T follicular helper cell (primary cell): ENCODE measurements around the gene BPIFB4.
"Not testable (repeated sequence)": the region's sequence is repeated elsewhere in the genome, so short reads cannot be mapped to it uniquely, and the experiment has no call there.

Experiments used
- DNase-seq: peaks from one replicate; pipeline ENCODE4 v3.0.0-alpha.2; 2020; ENCODE audit warnings: low read depth

BPIFB4 gene

DNA sequence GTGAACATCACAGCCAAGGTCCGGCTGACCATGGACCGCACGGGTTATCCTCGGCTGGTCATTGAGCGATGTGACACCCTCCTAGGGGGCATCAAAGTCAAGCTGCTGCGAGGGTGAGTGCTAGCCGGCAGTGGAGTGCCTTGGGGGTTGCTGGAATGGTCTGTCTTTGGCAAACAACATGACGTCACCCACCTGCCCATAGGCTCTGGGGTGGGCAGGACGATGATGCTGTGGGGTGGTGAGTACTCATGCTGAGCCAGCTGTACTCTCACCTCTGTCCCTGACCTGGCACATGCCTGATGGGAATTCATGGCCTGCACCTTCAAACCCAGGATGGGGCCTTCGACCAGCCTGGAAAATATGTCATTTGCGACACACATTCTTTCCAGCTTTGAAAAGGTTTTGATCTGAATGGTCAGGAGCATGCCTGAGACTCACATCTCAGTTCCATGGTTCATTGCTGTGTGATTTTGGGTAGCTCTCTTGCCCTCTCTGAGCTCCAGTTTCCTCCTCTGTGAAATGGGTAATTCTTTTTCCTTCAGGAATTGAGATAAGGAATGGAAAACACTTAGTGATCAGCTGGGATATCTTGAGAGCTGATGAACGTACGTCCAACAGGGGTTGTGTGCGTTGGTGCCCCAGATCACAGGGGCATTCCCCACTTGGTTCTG is 6.7 kb downstream of the BPIFB4 start:
- no peak for DNase-seq

DNA sequence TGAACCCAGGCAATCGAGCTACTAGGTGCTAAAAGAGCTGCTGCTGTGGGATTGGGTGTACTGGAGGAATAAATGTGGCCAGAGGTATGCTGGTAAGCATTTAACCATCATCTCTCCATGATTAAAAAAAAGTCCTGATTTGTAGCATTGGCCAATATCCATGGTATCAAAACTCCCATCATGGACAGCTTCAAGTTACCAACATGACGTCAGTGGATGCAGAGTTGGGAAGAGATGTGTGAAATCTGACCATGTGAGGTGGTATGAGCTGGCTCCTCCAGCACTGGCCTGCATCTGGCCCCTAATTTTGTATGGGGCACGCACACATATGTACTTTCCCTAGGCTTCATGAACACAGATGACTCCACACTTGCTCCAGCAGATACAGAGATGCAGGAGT is 11.7 kb downstream of the BPIFB4 start:
- no peak for DNase-seq

DNA sequence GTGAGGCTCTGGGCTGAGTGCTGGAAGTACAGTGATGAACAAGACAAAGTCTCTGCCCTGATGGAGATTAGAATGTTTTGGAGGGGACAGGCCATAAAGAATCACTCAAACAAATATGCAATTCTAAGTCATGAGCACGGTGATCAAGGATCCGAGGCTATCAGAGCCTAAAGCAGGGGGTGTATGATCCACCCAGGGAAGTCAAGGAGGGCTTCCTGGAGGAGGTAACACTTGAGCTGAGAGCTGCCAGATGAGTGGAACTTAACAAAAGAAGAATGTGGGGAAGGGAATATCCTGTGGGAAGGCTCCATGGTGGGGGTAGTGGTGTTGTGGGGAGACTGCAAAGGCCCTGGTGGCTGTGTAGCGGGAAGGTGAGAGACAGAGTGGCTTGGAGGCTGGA is 12.2 kb downstream of the BPIFB4 start:
- no peak for DNase-seq

DNA sequence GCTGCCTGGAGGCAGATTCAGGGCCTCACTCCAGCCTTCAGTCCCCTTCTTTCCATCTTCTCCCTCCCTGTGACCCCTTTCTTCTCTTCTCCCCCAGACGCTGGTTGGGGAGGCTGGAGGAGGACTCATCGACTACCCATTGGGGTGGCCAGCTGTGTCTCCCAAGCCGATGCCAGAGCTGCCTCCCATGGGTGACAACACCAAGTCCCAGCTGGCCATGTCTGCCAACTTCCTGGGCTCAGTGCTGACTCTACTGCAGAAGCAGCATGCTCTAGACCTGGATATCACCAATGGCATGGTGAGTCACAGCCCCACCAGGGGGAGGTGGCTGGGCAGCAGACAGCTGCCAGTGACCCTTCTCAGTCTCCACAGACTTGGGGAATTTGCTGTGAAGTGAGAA is 12.9 kb downstream of the BPIFB4 start:
- no peak for DNase-seq

DNA sequence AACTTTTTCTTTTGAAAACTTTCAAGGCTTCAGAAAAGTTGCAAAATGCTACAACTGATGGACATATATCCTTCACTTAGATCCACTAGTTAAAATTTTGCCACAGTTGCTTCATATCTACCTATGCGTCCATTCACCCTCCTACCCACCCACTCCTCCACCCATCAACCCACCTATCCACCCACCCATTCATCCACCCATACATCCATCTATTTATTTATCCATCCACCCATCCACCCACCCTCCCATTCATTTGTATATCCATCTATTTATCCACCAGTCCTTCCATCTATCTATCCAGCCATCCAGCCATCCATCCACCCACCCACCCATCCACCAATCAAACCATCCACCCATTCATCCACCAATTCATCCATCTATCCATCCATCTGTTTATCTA is 13.6 kb downstream of the BPIFB4 start:
- no peak for DNase-seq

DNA sequence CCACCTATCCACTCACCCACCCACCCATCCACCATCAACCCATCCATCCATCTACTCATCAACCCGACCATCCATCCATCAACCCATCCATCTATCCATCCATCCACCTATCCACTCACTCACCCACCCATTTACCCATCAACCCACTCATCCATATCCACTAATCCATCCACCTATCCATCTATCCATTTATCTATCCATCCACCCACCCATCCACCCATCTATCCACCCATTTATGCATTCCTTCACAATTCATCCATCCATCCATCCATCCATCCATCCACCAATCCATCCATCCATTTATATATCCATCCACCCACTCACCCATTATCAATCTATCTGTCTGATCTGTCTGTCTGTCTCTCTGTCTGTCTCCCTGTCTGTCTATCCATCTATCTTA is 14.1 kb downstream of the BPIFB4 start:
- no peak for DNase-seq

DNA sequence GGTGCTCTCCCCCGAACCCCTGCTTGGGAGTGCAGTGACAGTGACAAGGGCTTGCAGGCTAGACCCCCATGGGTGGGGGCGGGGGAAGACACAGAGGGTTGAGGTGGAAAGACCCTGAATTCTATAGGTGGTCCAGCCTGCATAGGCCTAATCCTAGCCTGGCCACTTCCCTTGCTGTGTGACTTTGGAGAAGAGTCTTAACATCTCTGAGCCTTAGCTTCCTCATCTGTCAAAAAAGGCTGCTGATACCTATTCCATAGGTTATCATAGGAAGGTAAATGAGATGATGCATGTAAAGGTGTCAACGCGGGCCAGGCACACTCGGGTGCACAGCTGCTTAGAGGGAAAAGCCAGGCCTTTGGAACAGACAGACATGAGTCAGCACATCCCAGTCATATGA is 15.8 kb downstream of the BPIFB4 start:
- no peak for DNase-seq

DNA sequence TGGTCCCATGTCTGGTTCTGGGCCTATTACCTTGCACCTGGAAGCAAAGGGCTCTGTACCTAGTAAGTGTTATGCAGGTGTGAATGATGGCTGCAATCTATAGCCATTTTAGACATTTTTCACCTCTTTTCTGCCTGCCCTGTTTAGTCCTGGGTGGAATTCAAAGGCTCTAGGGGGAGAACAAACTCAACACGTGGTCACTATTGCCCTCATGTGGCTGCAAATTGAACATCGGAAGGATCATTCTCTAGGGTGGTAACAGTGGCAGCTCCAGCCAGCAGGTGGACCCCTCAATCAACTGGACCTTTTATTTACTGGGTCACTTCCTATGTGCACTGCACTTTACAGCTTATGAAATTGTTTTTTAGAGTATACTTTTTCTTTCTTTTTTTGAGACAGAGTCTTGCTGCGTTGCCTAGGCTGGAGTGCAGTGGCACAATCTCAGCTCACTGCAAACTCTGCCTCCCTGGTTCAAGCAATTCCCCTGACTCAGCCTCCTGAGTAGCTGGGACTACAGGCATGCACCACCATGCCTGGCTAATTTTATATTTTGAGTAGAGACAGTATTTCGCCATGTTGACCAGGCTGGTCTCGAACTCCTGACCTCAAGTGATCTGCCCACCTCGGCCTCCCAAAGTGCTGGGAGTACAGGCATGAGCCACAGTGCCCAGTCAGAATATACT is 16.6 kb downstream of the BPIFB4 start:
- peak; percentile 3 for DNase-seq

DNA sequence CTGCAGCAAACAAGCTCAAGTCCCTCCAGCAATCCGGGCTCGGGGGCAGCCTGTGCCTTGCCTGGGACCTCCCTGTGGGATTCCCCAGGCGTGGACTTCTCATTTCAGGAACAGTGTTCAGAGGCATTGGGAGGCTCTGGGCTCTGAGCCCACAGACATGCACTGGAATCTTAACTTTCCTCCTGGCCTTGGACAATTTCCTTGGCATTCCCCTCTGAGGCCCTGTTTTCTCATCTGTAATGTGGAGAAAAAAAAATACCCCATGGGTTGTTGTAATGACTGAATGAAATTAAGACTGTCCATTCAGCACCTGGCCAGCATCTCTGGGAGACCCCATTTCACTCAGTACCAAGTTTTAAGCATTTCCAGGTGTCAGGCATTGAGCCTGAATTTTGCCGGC is 17.6 kb downstream of the BPIFB4 start:
- DNase-seq: no peak

DNA sequence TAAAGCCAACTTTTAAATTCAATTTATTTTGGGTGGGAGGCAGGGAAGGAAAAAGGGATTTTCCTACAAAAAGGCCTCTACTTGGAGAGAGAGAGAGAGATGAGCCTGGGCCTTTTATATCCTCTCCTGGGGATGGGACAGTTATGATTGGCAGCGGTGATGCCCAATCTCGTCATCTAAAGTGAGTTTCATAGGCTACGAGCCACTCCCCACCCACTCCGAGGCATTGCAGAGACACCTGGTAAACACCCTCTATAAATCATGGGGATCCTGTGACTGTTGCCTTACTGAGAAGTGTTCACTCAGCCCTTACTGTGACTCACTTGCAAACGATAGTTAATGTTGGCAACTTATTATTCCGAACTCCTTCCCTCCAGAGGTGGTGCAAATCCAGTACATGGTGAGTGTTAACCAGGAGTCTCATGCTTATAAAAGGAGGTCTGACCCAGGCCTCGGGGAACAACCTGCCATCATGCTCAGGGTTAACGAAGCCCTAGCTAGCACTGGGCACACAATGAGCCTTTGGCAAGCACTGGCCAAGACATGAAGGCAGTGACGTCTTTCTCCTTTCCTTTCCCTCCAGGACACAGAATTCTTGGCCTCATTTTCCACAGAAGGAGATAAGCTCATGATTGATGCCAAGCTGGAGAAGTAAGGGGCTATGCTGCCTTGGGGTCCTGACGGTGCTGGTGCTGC is 20.5 kb downstream of the BPIFB4 start:
- no peak for DNase-seq

DNA sequence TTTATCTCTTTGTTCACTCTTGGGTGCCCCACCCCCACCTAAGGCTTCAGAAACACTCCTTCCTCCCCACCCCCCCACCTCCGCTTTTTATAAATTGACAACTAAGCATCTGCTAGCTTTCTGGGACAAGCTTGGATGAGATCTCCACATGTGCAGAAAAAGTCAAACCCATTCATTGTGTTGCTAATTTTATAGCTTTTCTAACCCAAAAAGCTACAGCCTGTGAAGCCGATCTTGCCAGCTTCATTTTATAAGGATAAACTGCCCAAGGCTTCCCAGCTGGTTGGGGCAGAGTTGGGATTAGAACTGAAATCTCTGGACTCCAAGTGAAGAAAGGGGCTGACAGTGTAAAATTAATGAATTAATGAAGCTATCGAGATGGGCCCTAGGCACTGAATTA is 24.1 kb downstream of the BPIFB4 start:
- DNase-seq: no peak

DNA sequence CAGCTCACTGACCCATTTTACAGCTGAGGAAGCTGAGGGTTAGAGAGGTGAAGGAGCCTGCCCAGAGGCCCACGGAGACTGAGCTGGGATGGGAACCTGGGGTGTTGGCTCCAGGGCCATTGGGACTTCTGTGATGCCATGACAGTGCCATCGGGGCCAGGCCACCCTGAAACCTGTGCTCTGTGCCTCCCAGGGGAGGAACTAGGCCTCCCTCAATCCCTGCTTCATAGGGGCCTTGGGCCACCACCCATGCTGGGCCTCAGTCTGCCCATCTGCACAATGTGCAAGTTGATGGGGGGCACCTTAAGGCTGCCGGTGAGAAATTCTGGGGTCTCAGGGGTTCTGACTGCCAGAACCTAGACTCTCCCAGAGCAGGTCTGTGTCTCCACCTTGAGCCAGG is 24.9 kb downstream of the BPIFB4 start:
- DNase-seq: no peak

DNA sequence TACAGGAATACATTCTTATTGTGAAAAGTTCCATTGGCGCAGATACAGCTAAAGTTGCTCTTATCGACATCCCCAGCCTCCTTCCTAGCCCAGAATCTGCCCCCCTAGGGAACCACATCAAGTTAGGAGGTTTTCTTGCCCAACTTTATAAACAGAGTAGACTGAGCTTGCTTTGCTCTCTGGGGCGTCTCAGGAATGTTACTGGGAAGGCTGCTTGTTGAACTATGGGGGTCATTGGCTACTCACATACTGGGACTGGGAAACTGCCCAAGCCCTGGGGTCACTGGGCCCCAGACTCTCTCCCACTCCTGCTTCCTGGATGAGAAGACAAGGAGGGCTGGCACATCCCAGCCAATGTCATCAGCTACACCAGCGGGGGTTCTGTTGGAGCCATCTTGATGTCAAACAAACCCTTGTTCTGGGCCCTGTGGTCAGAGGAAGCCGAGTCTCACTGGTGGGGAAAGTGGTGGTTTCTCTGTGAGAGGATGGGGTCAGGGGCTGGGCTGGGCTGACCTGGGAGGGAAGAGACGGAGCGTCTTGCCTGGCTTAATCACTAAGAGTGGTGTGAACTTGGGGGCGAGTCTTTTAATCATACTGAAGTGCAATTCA is 26.0 kb downstream of the BPIFB4 start:
- DNase-seq: no peak

DNA sequence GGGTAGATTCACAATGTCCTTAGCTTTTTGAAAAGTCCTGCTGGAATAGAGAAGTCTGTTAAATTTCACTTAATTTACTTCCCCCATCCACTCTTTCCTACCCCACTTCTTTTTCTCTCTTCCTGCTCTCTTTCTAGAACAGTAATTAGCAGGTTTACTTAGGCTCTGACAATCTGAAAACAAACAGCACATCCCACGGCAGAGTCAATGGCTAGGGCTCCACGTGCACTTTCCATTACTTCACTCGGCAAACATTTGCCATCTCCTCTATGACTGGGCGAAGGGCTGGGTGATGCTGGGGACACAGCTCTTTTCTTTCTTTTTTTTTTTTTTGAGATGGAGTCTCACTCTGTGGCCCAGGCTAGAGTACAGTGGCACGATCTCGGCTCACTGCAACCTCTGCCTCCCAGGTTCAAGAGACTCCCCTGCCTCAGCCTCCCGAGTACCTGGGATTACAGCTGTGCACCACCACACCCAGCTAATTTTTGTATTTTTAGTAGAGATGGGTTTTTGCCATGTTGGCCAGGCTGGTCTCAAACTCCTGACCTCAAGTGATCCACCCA is 26.7 kb downstream of the BPIFB4 start:
- not testable (repeated sequence) for DNase-seq

DNA sequence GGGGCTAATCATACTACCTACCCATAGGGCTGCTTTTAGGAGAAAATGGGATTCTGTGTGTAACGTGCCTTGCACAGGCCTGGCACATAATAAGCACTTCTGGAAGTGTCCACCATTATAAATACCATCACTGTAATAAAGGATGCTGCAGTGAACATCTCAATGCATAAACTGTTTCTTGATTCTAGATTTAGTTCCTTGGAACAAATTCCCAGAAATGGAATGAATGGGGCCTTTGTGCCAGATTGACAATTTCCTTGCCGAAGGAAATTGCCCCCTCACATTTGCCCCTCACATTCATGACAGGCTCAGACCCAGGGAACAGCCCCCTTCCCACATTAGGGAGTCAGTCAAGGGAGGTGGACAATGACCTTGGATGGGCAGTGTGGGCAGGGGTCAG is 29.2 kb downstream of the BPIFB4 start:
- no peak for DNase-seq

DNA sequence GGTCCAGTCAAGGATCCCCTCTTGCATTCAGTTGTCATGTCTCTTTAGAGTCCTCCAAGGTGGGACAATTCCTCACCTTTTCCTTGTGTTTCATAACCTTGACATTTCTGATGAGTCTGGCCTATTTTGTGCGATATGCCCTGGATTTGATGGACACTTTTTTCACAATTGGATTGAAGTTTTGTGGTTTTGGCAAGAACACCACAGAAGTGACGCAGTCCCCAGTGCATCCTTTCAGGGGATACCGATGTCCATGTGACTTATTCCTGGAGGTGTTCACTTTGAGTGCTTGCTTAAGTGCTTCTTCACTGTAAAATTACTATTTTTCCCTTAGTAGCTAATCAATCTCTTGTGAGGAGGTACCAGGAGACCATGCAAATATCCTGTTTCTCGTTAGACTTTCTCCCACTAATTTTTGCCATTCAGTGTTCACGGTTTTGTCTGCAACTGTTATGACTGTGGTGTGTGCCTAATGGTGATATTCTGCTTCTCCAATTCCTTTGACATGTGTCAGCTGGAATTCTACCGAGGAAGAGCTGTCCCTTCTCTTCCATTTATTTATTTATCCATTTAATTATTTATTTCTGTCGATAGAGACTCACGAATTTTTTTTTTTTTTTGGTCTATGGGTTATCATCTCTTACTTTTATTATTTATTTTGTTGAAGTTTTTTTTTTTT is 30.8 kb downstream of the BPIFB4 start:
- DNase-seq: no peak

DNA sequence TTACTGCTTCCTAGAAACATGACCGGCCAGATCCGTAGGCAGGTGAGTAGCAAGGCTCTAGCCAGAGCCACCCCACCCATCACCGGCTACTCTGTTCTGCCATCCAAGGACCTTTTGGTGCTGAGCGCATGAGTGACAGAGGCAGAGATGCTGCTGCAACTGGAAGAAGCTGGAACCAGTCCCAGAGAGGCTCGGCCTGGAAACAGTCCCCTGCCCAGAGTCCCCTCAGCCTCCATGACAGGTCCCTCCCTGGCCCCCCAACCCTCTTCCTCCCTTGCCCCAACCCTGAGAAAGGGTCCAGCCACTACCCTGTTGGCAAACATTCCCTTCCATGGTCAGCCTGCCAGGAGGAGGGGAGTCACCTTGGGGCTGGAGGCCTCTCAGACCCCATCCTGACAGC is 31.9 kb downstream of the BPIFB4 start:
- DNase-seq: no peak

DNA sequence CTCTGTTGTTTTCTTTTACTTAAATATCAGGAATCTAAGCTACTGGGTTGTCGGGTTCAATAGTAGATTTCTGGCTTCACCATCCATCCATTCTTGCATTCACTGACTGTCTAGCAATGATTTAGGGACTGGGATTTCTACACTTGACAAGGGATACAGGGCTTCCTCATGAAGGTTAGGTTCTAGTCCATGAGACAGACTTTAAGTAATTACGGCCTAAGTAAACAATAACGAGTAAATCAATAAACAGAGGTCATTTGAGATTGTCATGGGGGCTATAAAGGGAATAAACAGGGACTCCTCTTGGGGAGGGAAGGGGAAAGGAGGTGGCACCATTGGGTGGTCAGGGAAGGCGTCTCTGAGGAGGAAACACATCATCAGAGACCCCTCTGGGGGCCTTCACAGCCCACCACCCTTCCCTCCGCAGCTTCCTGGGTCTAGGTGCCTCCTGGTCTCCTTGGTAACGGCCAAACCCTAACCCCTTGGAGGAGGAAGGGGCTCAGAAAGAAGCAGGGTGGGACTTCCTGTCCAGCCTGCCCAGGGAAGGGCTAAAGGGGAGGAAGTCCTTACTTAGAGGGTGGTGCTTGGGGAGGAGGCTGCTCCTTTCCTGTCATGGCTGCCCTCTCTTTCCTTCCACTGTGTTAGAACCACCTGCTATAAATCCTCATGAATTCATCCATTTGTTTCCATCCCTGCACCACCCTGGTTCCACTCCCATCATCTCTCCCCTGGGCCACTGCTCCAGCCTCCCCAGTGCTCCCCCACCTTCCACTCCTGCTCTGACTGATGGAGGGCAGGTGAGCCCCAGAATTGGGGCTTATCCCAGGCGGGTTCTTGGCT is 33.3 kb downstream of the BPIFB4 start:
- DNase-seq: no peak

DNA sequence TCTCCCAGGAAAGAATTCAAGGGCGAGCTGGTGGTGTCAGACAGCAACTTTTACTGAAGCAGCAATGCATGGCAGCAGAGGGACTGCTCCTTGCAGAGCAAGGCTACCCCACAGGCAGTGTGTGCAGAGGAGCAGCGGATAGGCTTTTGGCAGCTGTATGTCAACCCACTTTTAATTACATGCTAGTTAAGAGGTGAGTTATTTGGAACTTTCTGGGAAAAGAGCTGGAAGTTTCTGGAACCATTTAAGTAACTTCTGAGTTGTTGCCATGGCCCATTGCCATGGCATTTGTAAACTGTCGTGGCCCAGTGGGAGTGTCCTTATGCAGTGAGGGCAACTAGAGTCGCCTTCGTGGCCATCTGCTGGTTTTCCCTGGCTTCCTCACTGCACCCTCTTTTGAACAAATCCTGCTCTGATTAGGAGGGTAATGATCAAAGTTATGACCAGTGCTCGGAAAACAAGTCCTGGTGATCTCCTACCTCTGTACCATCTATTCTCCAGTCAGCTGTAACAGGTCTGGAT is 34.0 kb downstream of the BPIFB4 start:
- no peak for DNase-seq

DNA sequence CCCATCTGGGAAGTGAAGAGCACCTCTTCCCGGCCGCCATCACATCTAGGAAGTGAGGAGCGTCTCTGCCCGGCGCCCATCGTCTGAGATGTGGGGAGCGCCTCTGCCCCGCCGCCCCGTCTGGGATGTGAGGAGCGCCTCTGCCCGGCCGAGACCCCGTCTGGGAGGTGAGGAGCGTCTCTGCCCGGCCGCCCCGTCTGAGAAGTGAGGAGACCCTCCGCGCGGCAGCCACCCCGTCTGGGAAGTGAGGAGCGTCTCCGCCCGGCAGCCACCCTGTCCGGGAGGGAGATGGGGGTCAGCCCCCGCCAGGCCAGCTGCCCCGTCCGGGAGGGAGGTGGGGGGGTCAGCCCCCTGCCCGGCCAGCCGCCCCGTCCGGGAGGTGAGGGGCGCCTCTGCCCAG is 36.1 kb downstream of the BPIFB4 start:
- not testable (repeated sequence) for DNase-seq
